NCI-H187 (cell line): ENCODE results near the gene CDK15.
"Not testable (repeated sequence)": the region's sequence is repeated elsewhere in the genome, so short reads cannot be mapped to it uniquely, and the experiment has no call there.

ENCODE experiments used
- DNase-seq, 2 experiments: peaks; one replicate each; lab custom pipeline; 2025; lab: John Stamatoyannopoulos, UW

CDK15 gene

GRCh38 chr2:201806442-201807170, at the start of gene CDK15:
Gene CDK15, plus strand, starts transcription at chr2:201806537. Its CDS starts 128 bp downstream, at chr2:201806665.
- no peak for DNase-seq

DNA sequence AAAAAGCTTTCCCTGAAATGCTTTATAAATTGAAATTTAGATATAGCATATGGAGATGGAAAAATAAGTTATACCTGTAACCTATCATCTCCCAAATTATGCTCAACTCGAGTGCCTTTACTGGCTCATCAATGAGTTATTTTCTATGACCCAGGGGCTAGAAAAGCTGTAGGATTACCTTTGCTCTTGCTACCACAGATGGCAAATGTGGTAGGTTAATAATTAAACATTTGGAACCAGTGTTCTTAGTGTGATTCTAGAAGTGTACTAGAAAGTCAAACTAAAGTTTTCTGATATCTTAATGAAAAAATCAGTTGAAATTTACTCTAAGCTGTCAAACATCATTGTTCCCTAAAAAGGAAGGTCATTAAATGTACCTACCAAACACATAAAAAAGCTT, 48.1 kb upstream of the CDK15 start:
- DNase-seq = no peak

DNA sequence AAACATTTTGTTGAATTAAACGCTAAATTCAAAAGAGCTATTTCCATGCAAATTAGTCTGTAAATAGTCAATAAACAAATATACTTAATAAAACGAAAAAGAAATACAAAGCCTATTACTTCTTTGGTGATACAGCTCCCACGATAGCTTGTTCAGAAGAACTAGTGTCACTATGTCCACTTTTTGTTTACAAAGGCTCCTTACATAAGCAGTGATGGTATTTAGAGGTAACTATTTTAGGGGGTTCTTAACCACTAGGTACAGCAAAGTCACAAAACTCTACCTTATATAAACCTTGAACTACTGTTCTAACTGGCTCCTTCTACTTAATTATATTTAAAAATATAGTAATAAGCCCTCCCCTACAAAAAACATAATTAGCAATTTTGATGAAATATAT, 47.5 kb upstream of the CDK15 start:
- no peak for DNase-seq

- DNase-seq = no peak
Measured at GRCh38 chr2:201759567-201759966, 46.8 kb upstream of the CDK15 start.

DNA sequence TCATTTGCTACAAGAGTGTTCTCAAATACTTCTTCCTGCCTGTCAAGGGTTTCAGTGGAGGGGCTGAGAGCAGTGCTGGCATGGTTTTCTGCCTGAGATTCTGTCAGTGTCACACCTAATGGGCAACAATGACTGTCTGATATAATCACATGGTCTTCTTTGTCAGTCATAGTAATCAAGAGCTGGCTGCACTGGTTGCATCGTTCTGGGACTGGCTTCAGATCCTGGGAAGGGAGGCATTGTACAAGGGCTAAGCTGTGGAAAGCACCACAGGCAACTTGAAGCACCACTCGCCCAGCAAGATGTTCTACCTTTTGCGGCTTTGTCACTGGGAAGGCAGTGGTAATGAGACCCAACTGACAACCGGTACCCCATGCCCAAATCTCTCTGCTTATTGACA, 45.2 kb upstream of the CDK15 start:
- no peak for DNase-seq

GRCh38 chr2:201764469-201764868, 41.9 kb upstream of the CDK15 start:
- not testable (repeated sequence) for DNase-seq

- no peak for DNase-seq
Measured at GRCh38 chr2:201765799-201766198, 40.5 kb upstream of the CDK15 start.

- no peak for DNase-seq
Measured at GRCh38 chr2:201768918-201769317, 37.4 kb upstream of the CDK15 start.

DNA sequence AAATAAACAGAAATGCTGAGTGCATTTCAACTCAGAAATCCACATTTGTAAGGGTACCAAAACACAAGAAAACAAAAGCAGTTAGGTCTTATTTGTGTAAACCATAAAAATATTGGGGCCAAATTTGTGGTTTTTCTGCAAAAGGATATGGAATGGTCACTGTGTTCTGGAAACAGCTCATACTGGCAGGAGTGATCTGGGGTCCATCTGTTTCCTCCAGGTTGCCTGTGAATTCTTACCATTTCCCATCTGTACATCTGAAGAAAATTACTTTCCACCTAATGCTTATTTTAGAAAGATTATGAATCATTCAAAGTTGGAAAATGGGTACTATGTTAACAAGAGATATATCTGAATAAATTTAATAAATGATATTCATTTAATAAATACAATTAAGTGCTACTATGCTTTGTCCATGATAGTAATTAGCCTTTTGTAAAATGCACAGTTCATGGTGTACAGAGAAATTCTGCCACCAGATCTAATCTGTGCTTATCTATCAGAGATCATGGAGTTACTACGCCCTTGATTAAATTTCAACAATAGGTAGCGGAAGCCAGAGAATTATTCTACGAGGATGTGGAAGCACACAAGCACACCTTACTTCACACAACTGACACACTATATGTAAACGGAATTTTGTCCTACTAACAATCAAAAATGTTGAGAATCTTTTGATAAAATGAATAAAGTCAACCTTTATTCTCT, 36.5 kb upstream of the CDK15 start:
- no peak for DNase-seq

GRCh38 chr2:201773990-201774389, 32.3 kb upstream of the CDK15 start:
- DNase-seq = no peak

DNA sequence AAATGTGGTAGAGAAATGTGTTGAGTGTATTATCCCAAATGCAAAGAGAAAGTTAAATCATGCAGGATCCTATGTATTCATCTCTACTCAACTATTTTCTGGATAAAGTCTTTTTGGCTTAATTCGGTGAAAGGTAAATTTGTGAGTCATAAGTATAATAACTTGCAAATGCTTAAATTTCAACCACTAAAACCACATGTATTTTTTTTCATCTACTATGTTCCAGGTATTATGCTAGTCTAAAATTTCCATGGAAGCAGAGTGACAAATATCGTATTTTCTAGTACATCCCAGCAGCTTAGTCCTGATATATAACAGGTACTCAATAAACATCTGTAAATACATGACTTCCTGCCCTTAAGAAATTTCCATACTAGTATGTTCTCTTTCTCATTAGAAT, 31.8 kb upstream of the CDK15 start:
- no peak for DNase-seq

DNA sequence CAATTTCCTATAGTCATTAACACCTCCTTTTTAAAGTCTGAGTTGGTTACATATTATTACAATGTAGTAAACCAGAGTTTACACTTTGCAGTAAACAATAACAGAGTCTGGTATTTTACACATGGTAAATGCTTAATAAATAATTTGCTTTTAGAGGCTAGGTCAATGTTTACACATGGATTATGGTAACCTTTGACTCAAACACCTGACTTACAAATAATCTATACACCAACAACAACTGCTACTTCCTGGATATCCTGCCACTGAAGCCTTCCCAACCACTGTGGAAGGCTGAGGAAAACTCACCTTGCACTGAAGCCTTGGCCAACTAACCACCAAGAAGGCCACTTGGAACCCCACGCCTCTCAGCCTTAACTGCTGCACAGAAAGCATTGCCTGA, 31.0 kb upstream of the CDK15 start:
- no peak for DNase-seq

GRCh38 chr2:201777043-201777442, 29.3 kb upstream of the CDK15 start:
- DNase-seq = no peak

DNA sequence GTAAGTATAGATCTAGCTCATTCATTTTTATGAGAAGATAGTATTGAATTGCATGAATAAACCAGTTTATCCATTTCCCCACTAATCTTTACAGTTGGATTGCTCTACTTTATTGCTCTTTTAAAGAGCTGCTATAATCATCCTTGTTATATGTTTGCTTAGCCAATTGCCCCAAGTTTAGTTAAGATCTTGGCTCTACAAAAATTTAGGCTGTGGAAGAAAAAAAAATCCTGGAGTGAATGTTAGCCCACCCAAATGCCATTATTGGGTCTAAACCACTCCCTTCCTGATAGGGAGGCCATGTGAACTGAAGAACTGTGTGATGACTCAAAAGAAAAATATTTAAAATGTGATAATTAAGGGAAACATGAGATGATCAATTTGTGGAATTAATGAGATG, 28.5 kb upstream of the CDK15 start:
- no peak for DNase-seq

DNA sequence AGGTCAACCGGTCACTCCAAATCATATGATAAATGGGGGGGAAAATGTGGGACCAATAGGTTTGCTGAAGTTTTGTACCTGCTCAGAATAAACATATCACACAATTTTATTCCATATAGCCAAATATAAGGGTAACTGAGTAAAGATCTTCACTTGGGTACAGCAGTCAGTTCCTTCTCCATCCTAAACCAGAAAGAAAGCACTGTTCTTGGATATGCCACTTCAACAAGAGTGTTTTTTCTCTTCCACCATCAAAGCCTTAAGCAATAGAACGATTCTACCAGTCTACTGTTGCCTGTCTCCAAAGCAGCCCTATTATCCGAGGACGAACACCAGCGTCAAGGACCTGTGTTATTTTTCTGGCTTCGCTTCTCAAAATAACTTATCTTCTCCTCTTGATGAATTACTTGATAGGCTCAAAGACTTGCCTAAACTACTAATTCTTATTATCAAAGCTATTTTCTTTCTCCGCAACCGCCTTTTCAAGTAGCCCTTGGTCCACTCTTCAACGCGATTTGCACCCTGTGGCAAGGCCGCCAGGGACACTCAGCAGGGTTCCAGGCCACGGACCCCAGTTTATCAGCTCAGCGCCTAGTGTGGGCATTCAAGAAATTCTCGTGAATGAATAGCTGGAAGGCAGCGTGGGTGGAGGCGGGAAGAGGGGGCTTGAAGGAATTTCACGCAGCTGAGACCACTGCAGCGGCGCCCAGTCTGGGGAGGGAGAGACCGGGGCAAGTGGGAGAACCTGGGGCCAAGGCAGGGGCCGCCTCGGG, 26.2 kb upstream of the CDK15 start:
- no peak for DNase-seq

GRCh38 chr2:201780674-201781493, 25.5 kb upstream of the CDK15 start, which contains the start of gene ALS2:
Gene ALS2, minus strand, starts transcription at chr2:201780933. Its CDS starts 12,048 bp downstream, at chr2:201768885.
- peak; percentile 86 to 90 for DNase-seq

DNA sequence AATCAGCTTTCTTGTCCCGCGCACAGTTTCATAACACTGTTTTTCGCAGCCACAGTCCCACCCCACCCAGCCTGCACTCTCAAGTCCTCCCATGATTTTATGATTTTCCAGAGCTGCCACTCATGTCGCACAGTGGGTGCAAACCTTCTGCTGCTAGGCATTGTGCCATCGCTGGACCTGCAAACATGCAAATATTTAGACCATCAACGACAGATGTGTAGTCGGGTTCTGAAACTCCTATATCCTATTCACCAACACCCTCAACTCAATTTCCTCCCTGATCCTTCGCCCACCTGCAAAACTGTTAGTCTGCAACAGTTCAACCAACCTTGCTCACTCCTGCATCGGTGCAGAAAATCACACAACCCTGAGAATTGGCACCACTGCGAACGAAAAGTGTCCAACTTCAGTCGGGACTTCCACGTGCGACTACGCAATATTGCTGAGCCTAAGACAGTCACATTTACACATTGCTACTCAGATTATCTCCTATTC, 24.7 kb upstream of the CDK15 start:
- DNase-seq = peak in 1 of 2 experiments; percentile 21

DNA sequence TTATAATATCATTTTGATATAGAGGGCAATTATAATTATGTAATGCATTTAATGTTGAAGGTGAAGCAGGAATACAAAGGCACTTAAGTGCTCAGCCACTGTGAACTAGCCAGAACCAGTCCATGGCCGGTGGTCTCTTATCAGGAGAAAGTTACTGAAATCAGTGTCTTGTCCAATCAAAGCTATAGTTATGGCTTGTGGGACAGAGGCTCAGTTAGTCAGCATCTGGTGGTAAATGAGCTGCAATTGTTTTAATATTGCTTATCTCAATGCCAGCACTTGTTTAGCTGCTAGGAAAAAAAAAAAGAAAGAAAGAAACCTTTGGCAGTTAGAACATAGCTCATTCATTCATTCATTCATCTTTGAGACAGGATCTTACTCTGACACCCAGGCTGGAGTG, 21.8 kb upstream of the CDK15 start:
- no peak for DNase-seq

DNA sequence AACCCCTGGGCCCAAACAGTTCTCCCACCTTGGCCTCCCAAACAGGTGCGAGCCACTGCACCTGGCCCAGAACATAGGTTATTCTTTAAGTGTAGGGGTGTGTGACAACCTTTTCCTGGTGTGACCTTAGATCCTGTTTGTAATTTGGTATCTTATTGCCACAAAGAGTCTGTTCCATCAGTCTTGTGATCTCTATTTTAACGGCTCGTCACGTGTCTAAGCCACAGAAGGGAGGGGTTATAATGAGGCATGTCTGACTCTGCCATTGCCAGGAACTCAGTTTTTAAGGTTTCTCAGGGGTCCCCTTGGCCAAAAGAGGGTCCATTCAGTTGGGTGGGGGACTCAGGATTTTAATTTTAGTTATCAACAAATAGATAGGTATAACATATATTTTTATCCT, 21.2 kb upstream of the CDK15 start:
- no peak for DNase-seq

GRCh38 chr2:201786471-201786870, 19.9 kb upstream of the CDK15 start:
- no peak for DNase-seq

GRCh38 chr2:201788371-201788770, 18.0 kb upstream of the CDK15 start:
- DNase-seq = no peak

GRCh38 chr2:201789395-201789794, 16.9 kb upstream of the CDK15 start:
- DNase-seq = no peak
